DND-41 (cell line): ENCODE measurements around the gene MED13.

ENCODE experiments used
- CTCF ChIP-seq: IDR thresholded peaks from 2 replicates; pipeline ENCODE4 v1.5.1; 2012; ENCODE audit warnings: borderline replicate concordance, low read length, moderate library complexity, mild to moderate bottlenecking; ENCODE audit not compliant: poor library complexity, severe bottlenecking; ENCODE audit errors: extremely low read depth
- EZH2 ChIP-seq: IDR thresholded peaks from 3 replicates; pipeline ENCODE4 v1.6.1; 2012; ENCODE audit warnings: borderline replicate concordance, low read depth, mild to moderate bottlenecking, moderate library complexity, low read length, inconsistent platforms; ENCODE audit not compliant: severe bottlenecking

GRCh38 chr17:62004388-62004787, 60.7 kb downstream of the MED13 start:
- TF ChIP-seq CTCF = no peak
- TF ChIP-seq EZH2 = no peak
